CD4-positive, alpha-beta T cell treated with Interferon gamma for 1 hour (primary cell): ENCODE results near the gene CNOT6L.
"Not testable (repeated sequence)": the region's sequence is repeated elsewhere in the genome, so short reads cannot be mapped to it uniquely, and the experiment has no call there.

ENCODE experiments used
- DNase-seq: peaks from one replicate; pipeline ENCODE4 v3.0.0-alpha.2; 2020

Gene CNOT6L

DNA sequence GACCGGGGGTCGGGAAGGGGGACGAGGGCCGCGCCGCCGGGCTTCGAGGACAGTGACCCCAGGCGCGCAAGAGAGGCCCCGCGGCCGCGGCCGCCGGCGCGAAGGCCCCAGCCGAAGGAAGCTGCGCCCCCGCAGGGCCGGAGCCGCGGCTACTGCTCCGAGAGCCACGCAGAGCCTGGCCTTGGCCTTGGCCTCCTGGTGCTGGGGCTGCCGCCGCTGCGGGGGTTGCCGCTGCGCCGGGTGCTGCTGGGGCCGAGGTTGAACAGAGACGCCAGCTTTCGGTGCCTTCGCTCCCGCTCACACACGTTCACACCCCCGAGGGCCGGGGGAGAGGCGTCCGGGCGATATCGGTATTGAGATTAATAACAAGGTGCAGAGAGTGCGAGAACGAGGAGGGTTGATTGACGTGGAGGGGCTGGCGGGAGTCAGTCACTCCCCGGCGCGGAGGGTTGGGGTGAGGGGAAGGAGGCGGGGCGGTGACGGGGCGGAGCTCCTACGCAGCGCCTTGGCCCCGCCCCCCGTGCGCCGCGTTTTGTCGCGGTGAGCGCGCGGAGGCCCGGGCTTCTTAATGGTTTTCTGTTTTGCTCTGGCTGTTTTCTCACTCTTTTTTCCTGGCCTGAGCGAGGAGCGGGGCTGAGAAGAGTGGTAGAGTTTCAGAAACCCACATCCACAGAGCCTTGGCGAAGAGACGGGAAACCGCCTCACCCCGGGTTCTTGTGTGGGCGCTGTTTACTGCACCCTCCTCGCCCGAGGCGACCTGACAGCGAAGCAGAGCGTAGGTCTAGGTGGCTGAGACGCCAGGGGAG is 878 bp upstream of the CNOT6L start:
- peak; percentile 92 for DNase-seq

DNA sequence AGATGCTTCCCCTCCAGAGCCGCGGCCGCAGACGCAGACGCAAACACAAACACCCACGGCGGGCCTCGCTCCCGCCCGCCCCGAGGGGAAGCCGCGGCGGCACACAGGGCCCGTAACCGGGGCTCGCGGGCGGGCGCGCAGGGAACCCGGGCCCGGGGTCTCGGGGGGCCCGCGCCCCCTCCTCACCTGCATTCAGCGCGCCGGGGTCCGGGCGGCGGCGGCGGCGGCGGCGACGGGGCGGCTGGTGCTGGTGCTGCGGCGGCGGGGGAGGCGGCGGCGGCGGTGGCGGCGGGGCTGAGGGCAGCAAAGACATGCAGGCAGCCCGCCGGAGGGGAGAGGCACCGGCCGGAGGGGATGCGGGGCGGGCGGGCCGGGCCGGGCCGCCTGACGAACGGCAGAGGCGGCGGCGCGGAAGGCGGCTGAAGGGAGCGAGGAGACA is 255 bp upstream of the CNOT6L start:
- DNase-seq, result no peak

DNA sequence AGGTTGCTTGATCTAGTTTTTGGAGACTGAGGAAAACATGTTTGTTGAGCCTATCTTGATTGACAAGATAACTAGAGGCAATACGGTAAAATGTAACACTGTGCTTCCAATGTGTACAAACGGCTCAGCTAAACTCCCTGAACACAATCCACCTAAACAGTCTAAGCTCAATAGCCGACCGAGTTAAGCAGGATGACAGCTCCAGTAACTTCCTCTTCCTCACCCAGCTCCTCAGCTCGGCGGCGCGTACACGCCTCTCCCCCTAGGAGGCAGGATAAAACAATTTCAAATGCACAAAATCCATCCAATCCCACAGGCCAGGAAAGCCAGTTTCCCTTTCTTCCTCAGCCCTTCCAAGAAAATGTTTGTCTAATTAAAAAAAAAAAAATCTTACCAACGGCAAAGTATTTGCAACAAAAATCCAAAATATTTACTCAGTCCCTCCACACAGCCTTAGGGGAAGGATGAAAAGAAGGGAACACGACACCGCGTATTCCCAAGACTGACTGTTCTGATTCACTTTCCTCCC is 1.0 kb downstream of the CNOT6L start:
- DNase-seq, result peak; percentile 58

- no peak for DNase-seq
Observed at GRCh38 chr4:77817304-77818072, 1.7 kb downstream of the CNOT6L start.

- DNase-seq, result no peak
Observed at GRCh38 chr4:77816546-77816945, 2.6 kb downstream of the CNOT6L start.

- no peak for DNase-seq
Observed at GRCh38 chr4:77815636-77816035, 3.5 kb downstream of the CNOT6L start.

- no peak for DNase-seq
Observed at GRCh38 chr4:77805840-77806239, 13.3 kb downstream of the CNOT6L start.

GRCh38 chr4:77804471-77804870 is 14.7 kb downstream of the CNOT6L start:
- DNase-seq, result no peak

- no peak for DNase-seq
Observed at GRCh38 chr4:77802402-77802801, 16.8 kb downstream of the CNOT6L start.

- no peak for DNase-seq
Observed at GRCh38 chr4:77801260-77801608, 17.9 kb downstream of the CNOT6L start.

DNA sequence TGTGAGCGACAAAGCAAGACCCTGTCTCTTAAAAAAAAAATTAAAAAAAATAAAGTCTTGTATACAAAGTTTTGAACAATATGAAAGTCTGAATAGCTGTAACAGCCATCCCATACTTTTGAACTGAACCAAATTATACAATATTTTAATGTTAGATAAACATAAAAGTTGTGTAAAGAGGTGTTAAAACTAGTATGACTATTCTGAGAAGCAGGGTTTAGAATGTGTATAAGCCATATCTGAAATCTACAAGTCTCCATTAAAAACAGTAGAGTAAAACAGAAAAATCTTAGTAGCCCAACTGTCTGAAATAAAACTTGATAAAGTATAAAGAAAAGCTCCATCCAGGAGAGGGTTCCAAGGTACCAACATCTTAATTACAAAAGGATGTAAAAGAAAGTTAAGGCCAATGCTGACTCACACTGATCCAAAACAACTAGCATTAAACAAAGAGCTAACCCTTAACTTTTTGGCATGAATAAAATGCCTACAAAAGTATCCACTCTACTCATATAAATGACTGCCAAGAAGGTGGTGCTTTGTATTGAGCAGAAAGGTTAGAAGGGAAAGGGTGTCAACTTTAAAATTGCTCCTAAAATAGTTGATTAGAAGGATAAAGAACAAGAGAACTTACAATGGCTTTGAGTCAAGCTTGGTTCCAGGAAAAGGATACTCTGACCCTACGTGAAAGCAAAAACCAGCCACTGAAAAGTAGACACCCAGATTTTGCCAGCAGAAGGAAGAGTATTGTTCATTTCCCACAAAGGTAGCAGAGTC is 18.5 kb downstream of the CNOT6L start:
- DNase-seq, result no peak

DNA sequence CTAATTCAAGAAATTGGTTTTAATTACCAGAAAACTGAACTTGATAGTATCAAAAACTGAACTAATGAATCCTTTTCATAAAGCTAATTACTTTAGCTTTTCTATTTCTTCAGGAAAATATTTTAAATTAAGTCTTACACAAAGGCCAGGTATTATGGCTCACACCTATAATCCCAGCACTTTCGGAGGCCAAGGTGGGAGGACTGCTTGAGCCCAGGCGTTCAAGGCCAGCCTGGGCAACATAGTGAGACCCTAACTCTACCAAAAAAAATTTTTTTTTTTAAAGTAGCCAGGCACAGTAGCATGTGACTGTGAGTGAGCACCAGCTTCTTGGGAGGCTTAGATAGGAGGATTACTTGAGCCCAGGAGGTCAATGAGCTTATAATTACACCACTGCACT is 19.1 kb downstream of the CNOT6L start:
- DNase-seq, result no peak

DNA sequence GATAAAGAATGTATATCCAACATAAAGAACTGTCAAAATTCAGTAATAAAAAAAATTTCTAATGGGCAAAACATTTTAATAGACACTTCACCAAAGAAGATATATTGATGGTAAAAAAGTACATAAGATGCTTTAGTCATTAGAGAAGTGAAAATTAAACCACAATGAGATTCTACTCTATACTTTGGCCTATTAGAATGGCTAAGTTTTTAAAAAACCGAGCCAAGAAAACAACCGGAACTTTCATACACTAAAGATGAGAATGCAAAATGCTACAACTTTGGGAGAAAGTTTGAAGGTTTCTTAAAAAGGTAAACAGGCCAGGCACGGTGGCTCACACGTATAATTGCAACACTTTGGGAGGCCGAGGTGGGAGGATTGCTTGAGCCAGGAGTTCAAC is 20.8 kb downstream of the CNOT6L start:
- DNase-seq, result no peak

GRCh38 chr4:77797239-77797638 is 21.9 kb downstream of the CNOT6L start:
- no peak for DNase-seq

- DNase-seq, result no peak
Observed at GRCh38 chr4:77795326-77795725, 23.8 kb downstream of the CNOT6L start.

- DNase-seq, result no peak
Observed at GRCh38 chr4:77790146-77790545, 29.0 kb downstream of the CNOT6L start.

DNA sequence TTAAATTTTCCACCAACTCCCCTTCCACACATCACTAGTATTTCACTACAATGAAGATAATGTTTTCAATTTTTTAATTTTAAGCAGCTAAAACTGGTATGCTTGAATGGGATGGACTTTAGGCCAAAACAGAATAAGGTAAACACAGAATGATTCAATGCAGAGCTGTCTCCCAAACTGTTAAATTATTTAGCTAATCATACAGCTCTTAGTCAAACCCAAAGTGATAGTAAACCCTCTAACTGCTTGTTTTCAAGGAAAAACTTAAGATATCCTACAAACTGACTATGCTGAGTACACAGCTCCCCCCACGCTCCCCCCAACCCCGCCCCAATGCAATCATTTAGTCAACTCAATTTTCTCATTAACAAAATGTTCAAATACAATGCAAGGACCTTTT is 30.2 kb downstream of the CNOT6L start:
- no peak for DNase-seq

DNA sequence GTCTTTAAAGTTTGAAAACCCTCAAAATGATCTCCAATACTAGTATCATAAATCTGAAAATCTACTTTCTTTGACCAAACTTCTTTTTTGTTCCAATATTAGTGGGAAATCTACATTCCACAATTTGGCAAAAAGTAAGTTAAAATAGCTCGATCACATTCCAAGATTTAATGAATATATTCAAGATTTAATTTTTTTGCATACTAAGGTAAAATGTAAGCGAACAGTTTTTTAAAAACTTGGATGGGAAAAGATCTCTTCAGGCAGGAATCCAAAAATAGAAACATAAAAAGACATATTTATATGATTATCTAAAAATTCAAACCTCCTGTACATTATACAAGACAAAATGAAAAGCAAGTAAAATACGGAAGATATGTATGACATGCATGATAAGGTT is 31.2 kb downstream of the CNOT6L start:
- no peak for DNase-seq

- DNase-seq, result no peak
Observed at GRCh38 chr4:77785669-77786068, 33.5 kb downstream of the CNOT6L start.

- DNase-seq, result no peak
Observed at GRCh38 chr4:77783895-77784294, 35.3 kb downstream of the CNOT6L start.

DNA sequence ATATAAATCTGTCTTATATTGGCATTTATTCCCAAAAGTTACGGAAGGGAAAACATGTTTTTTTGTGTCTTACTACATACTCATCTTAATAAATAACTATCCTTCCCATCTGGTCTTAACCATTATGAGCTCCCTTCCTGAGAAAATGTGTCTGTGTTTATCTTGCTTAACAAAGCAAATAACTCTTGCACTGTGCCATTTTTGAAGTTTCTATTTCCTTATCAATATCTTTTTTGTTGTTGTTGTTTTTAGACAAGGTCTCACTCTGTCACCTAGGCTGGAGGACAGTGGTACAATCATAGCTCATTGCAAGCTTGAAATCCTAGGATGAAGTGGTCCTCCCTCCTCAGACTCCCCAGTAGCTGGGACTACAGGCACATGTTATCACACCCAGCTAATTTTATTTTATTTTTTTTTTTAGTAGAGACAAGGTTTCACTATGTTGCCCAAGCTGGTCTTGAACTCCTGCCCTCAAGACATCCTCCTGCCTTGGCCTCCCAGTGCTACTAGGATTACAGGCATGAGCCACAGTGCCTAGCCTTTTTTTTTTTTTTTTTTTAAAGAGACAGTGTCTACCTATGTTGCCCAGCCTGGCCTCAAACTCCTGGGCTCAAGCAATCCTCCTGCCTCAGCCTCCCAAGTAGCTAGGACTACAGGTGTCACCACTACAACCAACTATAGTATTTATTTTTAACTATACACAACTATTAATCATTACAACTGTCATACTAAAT is 36.9 kb downstream of the CNOT6L start:
- no peak for DNase-seq

DNA sequence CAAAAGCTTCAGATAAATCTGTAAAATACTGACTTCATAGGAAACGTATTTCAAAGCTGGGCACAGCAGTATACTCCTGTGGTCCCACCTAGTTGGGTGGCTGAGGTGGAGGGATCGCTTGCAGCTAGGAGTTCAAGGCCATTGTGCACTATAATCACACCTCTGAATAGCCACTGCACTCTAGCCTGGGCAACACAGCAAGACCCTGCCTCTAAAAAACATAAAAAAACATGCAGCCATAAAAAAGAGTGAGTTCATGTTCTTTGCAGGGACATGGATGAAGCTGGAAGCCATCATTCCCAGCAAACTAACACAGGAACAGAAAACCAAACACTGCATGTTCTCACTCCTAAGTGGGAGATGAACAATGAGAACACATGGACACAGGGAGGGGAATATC is 38.4 kb downstream of the CNOT6L start:
- DNase-seq, result not testable (repeated sequence)
